HL-60 (cell line): ENCODE data around the gene ABHD5.
"Not testable (repeated sequence)": the region's sequence is repeated elsewhere in the genome, so short reads cannot be mapped to it uniquely, and the experiment has no call there.

Experiments used
- POLR2AphosphoS5 ChIP-seq: IDR thresholded peaks from 2 replicates; pipeline ENCODE4 v1.6.1; 2012; ENCODE audit warnings: low read depth
- TF ChIP-seq, protein P1 (sequence below): IDR thresholded peaks from one replicate; pipeline ENCODE4 v1.5.1; 2011; ENCODE audit warnings: low read length, control low read depth, inconsistent platforms; ENCODE audit not compliant: insufficient read depth

- TF ChIP-seq, protein P1, sequence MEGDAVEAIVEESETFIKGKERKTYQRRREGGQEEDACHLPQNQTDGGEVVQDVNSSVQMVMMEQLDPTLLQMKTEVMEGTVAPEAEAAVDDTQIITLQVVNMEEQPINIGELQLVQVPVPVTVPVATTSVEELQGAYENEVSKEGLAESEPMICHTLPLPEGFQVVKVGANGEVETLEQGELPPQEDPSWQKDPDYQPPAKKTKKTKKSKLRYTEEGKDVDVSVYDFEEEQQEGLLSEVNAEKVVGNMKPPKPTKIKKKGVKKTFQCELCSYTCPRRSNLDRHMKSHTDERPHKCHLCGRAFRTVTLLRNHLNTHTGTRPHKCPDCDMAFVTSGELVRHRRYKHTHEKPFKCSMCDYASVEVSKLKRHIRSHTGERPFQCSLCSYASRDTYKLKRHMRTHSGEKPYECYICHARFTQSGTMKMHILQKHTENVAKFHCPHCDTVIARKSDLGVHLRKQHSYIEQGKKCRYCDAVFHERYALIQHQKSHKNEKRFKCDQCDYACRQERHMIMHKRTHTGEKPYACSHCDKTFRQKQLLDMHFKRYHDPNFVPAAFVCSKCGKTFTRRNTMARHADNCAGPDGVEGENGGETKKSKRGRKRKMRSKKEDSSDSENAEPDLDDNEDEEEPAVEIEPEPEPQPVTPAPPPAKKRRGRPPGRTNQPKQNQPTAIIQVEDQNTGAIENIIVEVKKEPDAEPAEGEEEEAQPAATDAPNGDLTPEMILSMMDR = not testable (repeated sequence)
- TF ChIP-seq POLR2AphosphoS5 = not testable (repeated sequence)
These were observed 34.3 kb upstream of the ABHD5 start for GRCh38 chr3:43656390-43656789.
